IMR-90 (cell line): ENCODE data around the gene OR13J1. TPM values are rescaled to one million over a fixed set of nuclear protein-coding genes. Genes with fewer than 3 reads are reported as not detected.

Source experiments
- ATAC-seq: fragments of 200-7000 bp; cut with Tn5 transposase; 2 replicates; pipeline ENCODE4 v1.9.1; 2020; ENCODE audit warnings: low read depth, mild to moderate bottlenecking, moderate library complexity
- BruUV-seq: library from RNA; stranded (reverse); fragments of 400-500 nt; replicated peaks from 2 replicates; lab custom pipeline; 2021; lab: Mats Ljungman, UMichigan
- CTCF ChIA-PET: fragments of 300-600 bp; formaldehyde crosslinking; extraction: SDS; loops from one replicate; lab custom pipeline; 2021; ENCODE audit warnings: antibody characterized with exemption; lab: Yijun Ruan, JAX
- POLR2A ChIA-PET: fragments of 300-600 bp; sonication (Branson Sonifier 250); formaldehyde crosslinking; loops from one replicate; lab custom pipeline; 2022; ENCODE audit warnings: antibody characterized with exemption; ENCODE audit not compliant: unreplicated experiment; lab: Charles Lee
- DNase-seq: peaks from one replicate; pipeline ENCODE4 v3.0.0; 2013
- H2AFZ ChIP-seq: replicated peaks from 2 replicates; pipeline ENCODE3; 2013; ENCODE audit warnings: low read length, mild to moderate bottlenecking; ENCODE audit not compliant: poor library complexity
- H2AK5ac ChIP-seq: 2 replicates; pipeline ENCODE4 v1.6.1; 2013; ENCODE audit warnings: low read depth, low read length, inconsistent platforms
- H2AK9ac ChIP-seq: replicated peaks from 2 replicates; pipeline ENCODE3; 2013; ENCODE audit warnings: mild to moderate bottlenecking, low read depth, low read length, moderate library complexity; ENCODE audit not compliant: poor library complexity
- H2BK120ac ChIP-seq: 2 replicates; pipeline ENCODE4 v1.6.1; 2013; ENCODE audit warnings: low read depth, low read length, inconsistent platforms
- H2BK15ac ChIP-seq: 3 replicates; pipeline ENCODE4 v1.6.1; 2013; ENCODE audit warnings: low read depth, low read length, inconsistent platforms
- H2BK20ac ChIP-seq: 2 replicates; pipeline ENCODE4 v1.6.1; 2013; ENCODE audit warnings: low read depth, mild to moderate bottlenecking, inconsistent platforms, low read length, moderate library complexity
- H2BK5ac ChIP-seq: 2 replicates; pipeline ENCODE4 v1.6.1; 2013; ENCODE audit warnings: mild to moderate bottlenecking, low read depth, low read length, inconsistent platforms; ENCODE audit not compliant: poor library complexity, severe bottlenecking
- H3K14ac ChIP-seq: replicated peaks from 2 replicates; pipeline ENCODE4 v1.6.1; 2013; ENCODE audit warnings: low read depth, low read length, inconsistent platforms
- H3K18ac ChIP-seq: 2 replicates; pipeline ENCODE4 v1.6.1; 2013; ENCODE audit warnings: low read depth, low read length, control low read depth
- H3K23ac ChIP-seq: 2 replicates; pipeline ENCODE4 v1.6.1; 2013; ENCODE audit warnings: low read depth, low read length, inconsistent platforms
- H3K27ac ChIP-seq: 2 replicates; pipeline ENCODE4 v1.5.1; 2013; ENCODE audit warnings: mild to moderate bottlenecking, control low read depth, low read length; ENCODE audit not compliant: insufficient read depth
- H3K27me3 ChIP-seq: 2 replicates; pipeline ENCODE4 v1.6.1; 2013; ENCODE audit warnings: low read length; ENCODE audit not compliant: control insufficient read depth, insufficient read depth
- H3K36me3 ChIP-seq: 2 replicates; pipeline ENCODE4 v1.6.1; 2013; ENCODE audit warnings: low read length, mixed read lengths; ENCODE audit not compliant: control insufficient read depth, insufficient read depth
- H3K4ac ChIP-seq: 2 replicates; pipeline ENCODE4 v1.6.1; 2013; ENCODE audit warnings: low read depth, low read length, inconsistent platforms
- H3K4me1 ChIP-seq: 2 replicates; pipeline ENCODE4 v1.6.1; 2013; ENCODE audit warnings: low read length, mixed read lengths; ENCODE audit not compliant: control insufficient read depth, insufficient read depth
- H3K4me2 ChIP-seq: 2 replicates; pipeline ENCODE4 v1.6.1; 2013; ENCODE audit warnings: low read depth, mild to moderate bottlenecking, control low read depth, low read length, moderate library complexity
- H3K4me3 ChIP-seq: 2 replicates; pipeline ENCODE4 v1.5.1; 2013; ENCODE audit warnings: low read depth, mild to moderate bottlenecking, control low read depth, low read length, moderate library complexity; ENCODE audit not compliant: insufficient read depth
- H3K56ac ChIP-seq: 2 replicates; pipeline ENCODE4 v1.6.1; 2013; ENCODE audit warnings: low read length, inconsistent platforms; ENCODE audit not compliant: insufficient read depth; ENCODE audit errors: extremely low read depth
- H3K79me1 ChIP-seq, 2 experiments: 2 replicates each; pipeline ENCODE4 v1.6.1; 2013; ENCODE audit warnings: low read length in 2 of 2, inconsistent platforms in 1 of 2, low read depth in 1 of 2
- H3K9ac ChIP-seq: 2 replicates; pipeline ENCODE4 v1.6.1; 2013; ENCODE audit warnings: low read depth, low read length, control low read depth
- H3K9me1 ChIP-seq: 2 replicates; pipeline ENCODE4 v1.6.1; 2013; ENCODE audit warnings: low read length, inconsistent platforms; ENCODE audit not compliant: insufficient read depth
- H3K9me3 ChIP-seq: 2 replicates; pipeline ENCODE4 v1.6.1; 2013; ENCODE audit warnings: low read length; ENCODE audit not compliant: control insufficient read depth, insufficient read depth
- H4K20me1 ChIP-seq: 2 replicates; pipeline ENCODE4 v1.6.1; 2013; ENCODE audit warnings: low read length, inconsistent platforms; ENCODE audit not compliant: insufficient read depth
- H4K5ac ChIP-seq: 2 replicates; pipeline ENCODE4 v1.6.1; 2013; ENCODE audit warnings: mild to moderate bottlenecking, low read depth, low read length, control low read depth
- H4K8ac ChIP-seq, 2 experiments: 2 replicates each; pipeline ENCODE4 v1.6.1; 2013; ENCODE audit warnings: low read depth in 2 of 2, low read length in 2 of 2, control low read depth in 1 of 2, inconsistent platforms in 1 of 2
- H4K91ac ChIP-seq: 2 replicates; pipeline ENCODE4 v1.6.1; 2013; ENCODE audit warnings: low read depth, low read length, inconsistent platforms; ENCODE audit not compliant: insufficient read depth
- CEBPB ChIP-seq: IDR thresholded peaks from 2 replicates; pipeline ENCODE4 v1.6.1; 2012; ENCODE audit warnings: low read depth, low read length, improper control_type of control experiment
- FOS ChIP-seq: fragments of 150-350 bp; IDR thresholded peaks from 2 replicates; pipeline ENCODE4 v1.6.1; 2016; ENCODE audit warnings: low read depth, low read length
- MAZ ChIP-seq: IDR thresholded peaks from 2 replicates; pipeline ENCODE4 v1.6.1; 2012; ENCODE audit warnings: low read depth, mild to moderate bottlenecking, low read length, improper control_type of control experiment, moderate library complexity, borderline replicate concordance
- RFX5 ChIP-seq: IDR thresholded peaks from 2 replicates; pipeline ENCODE4 v1.8.0; 2012; ENCODE audit warnings: low read depth, mild to moderate bottlenecking, low read length, moderate library complexity
- USF2 ChIP-seq: fragments of 150-350 bp; IDR thresholded peaks from 2 replicates; pipeline ENCODE4 v1.6.1; 2017; ENCODE audit warnings: mild to moderate bottlenecking, antibody characterized with exemption, low read length, low read depth
- WGBS, 2 experiments: methylation state at CpG; one replicate each; pipeline versions ENCODE4 v1.1.5 to v1.1.7; 2013; ENCODE audit warnings: missing lambda C conversion rate in 2 of 2; ENCODE audit not compliant: insufficient read length in 1 of 2; ENCODE audit errors: extremely low coverage in 2 of 2; 5-methylcytosine and 5-hydroxymethylcytosine counted together
- dilution Hi-C: fragments of 300-500 bp; cut with HindIII; formaldehyde crosslinking; loops from one replicate; pipeline ENCODE4 v1.14.3; 2018; ENCODE audit warnings: low sequenced_read_pairs; ENCODE audit not compliant: unreplicated experiment
- in situ Hi-C: fragments of 300-500 bp; cut with MboI; formaldehyde crosslinking; loops from 3 replicates; pipeline ENCODE4 v1.14.3; 2019; ENCODE audit warnings: low sequenced_read_pairs, inconsistent platforms, mixed read lengths
- intact Hi-C: fragments of 100-400 bp; cut with micrococcal nuclease; formaldehyde crosslinking; loops from 2 replicates; pipeline ENCODE4 v1.10.0; 2022
- polyA plus RNA-seq, 3 experiments: library from polyadenylated mRNA; depleted of rRNA; stranded (reverse); fragments of >200 nt; gene quantifications; 2 replicates each; pipeline ENCODE4 v1.2.3, GENCODE V29; 2012; ENCODE audit warnings: low replicate concordance in 1 of 3
- total RNA-seq: library from RNA; depleted of rRNA; stranded (reverse); fragments of >200 nt; gene quantifications from 2 replicates; pipeline ENCODE4 v1.2.3, GENCODE V29; 2012
- TF ChIP-seq, protein P1 (sequence below): fragments of 150-350 bp; IDR thresholded peaks from 2 replicates; pipeline ENCODE4 v1.6.1; 2016; ENCODE audit warnings: low read depth, mild to moderate bottlenecking, low read length, moderate library complexity, borderline replicate concordance
- TF ChIP-seq, protein P2 (sequence below): conservative IDR thresholded peaks from 2 replicates; pipeline ENCODE4 v1.5.1; 2012; ENCODE audit warnings: mild to moderate bottlenecking, low read depth, low read length, improper control_type of control experiment

The OR13J1 gene
- total and polyA plus RNA-seq, 2 of the 4 experiments (the other 2 are of a cell fraction), result not detected

DNA sequence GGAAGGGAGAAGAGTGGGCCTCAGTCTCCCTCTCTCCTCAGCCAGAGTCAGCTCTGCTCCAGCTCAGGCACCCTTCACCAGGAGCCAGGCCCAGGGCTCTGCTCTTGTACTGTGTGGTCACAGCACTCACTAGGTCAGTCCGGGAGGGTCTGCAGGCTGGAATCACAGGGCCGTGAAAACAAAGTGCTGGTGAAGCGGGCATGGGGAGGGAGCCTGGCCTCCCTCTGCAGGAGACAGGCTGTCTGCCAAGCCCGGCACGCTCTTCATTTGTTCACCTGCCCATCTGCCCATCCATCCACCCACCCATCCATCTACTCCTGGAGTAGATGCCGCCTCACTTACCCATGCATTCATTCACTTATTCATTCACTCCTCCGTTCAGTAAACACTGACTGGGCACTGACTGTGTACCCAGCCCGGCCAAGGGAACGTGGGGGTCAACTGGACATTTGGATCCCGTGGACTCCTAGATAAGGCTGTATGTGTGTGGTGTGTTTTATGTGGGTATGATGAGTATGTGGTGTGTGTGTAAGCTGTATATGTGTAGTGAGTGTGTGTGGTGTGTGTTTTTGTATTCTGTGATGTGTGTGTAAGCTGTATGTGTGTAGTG lies 42.7 kb upstream of the OR13J1 start:
- H2BK5ac ChIP-seq, result no peak overlapping the region
- ChIA-PET CTCF (interaction anchor here (0.6 kb wide), 1 partner anchor 9 kb away, joined by 4 read pairs; no protein-coding TSS in a partner anchor), POLR2A (no interaction called here)
- H2AFZ ChIP-seq, result peak overlapping the region; percentile 26
- no peak overlapping the region for H3K23ac ChIP-seq
- H3K9ac ChIP-seq, result no peak overlapping the region
- H3K79me1 ChIP-seq, result peaks cover 0 to 19% of the 10 kb centered on the region in 2 experiments; a peak in 2 of 4 replicates
- no peak for ATAC-seq
- no peak overlapping the region for H3K18ac ChIP-seq
- WGBS, 2 experiments, result 90% methylated on average over 5 of the region's 10 CpGs; no CpG with 5 or more reads in 1 of the 2 experiments
- intact Hi-C loops, result no loop called here
- H3K14ac ChIP-seq, result no peak overlapping the region
- peaks cover 21% of the 10 kb centered on the region for H3K4me1 ChIP-seq
- no TSS peak for BruUV-seq
- no peak for TF ChIP-seq FOS
- TF ChIP-seq MAZ, result no peak
- TF ChIP-seq, protein P1, sequence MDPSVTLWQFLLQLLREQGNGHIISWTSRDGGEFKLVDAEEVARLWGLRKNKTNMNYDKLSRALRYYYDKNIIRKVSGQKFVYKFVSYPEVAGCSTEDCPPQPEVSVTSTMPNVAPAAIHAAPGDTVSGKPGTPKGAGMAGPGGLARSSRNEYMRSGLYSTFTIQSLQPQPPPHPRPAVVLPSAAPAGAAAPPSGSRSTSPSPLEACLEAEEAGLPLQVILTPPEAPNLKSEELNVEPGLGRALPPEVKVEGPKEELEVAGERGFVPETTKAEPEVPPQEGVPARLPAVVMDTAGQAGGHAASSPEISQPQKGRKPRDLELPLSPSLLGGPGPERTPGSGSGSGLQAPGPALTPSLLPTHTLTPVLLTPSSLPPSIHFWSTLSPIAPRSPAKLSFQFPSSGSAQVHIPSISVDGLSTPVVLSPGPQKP, result no peak
- TF ChIP-seq CEBPB, result no peak
- TF ChIP-seq, protein P2, sequence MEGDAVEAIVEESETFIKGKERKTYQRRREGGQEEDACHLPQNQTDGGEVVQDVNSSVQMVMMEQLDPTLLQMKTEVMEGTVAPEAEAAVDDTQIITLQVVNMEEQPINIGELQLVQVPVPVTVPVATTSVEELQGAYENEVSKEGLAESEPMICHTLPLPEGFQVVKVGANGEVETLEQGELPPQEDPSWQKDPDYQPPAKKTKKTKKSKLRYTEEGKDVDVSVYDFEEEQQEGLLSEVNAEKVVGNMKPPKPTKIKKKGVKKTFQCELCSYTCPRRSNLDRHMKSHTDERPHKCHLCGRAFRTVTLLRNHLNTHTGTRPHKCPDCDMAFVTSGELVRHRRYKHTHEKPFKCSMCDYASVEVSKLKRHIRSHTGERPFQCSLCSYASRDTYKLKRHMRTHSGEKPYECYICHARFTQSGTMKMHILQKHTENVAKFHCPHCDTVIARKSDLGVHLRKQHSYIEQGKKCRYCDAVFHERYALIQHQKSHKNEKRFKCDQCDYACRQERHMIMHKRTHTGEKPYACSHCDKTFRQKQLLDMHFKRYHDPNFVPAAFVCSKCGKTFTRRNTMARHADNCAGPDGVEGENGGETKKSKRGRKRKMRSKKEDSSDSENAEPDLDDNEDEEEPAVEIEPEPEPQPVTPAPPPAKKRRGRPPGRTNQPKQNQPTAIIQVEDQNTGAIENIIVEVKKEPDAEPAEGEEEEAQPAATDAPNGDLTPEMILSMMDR, result no peak
- no peak for TF ChIP-seq RFX5
- no peak for TF ChIP-seq USF2
- H3K9me1 ChIP-seq, result peaks cover 12% of the 10 kb centered on the region
- in situ Hi-C loops, result no loop called here
- H3K4ac ChIP-seq, result no peak overlapping the region
- DNase-seq, result no peak
- H4K20me1 ChIP-seq, result no peaks in the 10 kb centered on the region
- dilution Hi-C loops, result no loop called here
- no peaks in the 10 kb centered on the region for H3K36me3 ChIP-seq
- no peak overlapping the region for H4K5ac ChIP-seq
- no peaks in the 10 kb centered on the region for H3K9me3 ChIP-seq
- H4K91ac ChIP-seq, result no peak overlapping the region; the same call in 1 of the 2 replicates
- H3K56ac ChIP-seq, result no peak overlapping the region
- peak overlapping the region; percentile 12; the same call in 2 of the 3 replicates for H2BK15ac ChIP-seq
- no peak overlapping the region for H3K27ac ChIP-seq
- no peak overlapping the region; the same call in 1 of the 2 replicates for H2BK20ac ChIP-seq
- no peak overlapping the region for H3K4me3 ChIP-seq
- no peaks in the 10 kb centered on the region for H3K27me3 ChIP-seq
- H3K4me2 ChIP-seq, result no peak overlapping the region
- peak overlapping the region; percentile 10 for H2AK5ac ChIP-seq
- peak overlapping the region; percentile 16; the same call in 1 of the 2 replicates for H2BK120ac ChIP-seq
- peak overlapping the region in 1 of 2 experiments; percentile 22; a peak in 1 of 4 replicates for H4K8ac ChIP-seq
- H2AK9ac ChIP-seq, result no peak overlapping the region
